SK-N-MC (cell line): ENCODE results near the gene HOXA5.

Experiments used
- EZH2 ChIP-seq: fragments of 200-600 bp; sonication (generic); IDR thresholded peaks from one replicate; pipeline ENCODE4 v1.6.1; 2017; ENCODE audit warnings: antibody characterized with exemption
- POLR2AphosphoS5 ChIP-seq: IDR thresholded peaks from 2 replicates; pipeline ENCODE4 v1.6.1; 2012; ENCODE audit warnings: mild to moderate bottlenecking, low read depth, low read length, borderline replicate concordance

GRCh38 chr7:27117887-27118491 is 25.5 kb downstream of the HOXA5 start:
- TF ChIP-seq EZH2 = no peak
- no peak for TF ChIP-seq POLR2AphosphoS5
